Left renal cortex interstitium (tissue), 4 donors: ENCODE results near the gene HSD17B11. TPM values are rescaled to one million over a fixed set of nuclear protein-coding genes. Genes with fewer than 3 reads are reported as not detected.
"Not testable (repeated sequence)": the region's sequence is repeated elsewhere in the genome, so short reads cannot be mapped to it uniquely, and the experiment has no call there.

Experiments
- DNase-seq, 4 donors: peaks; one replicate each; pipeline ENCODE4 v3.0.0-alpha.2; 2013; ENCODE audit warnings: low read depth in 4 of 4, low spot score in 2 of 4, missing footprints in 1 of 4
- polyA plus RNA-seq, 4 donors: library from polyadenylated mRNA; unstranded; fragments of 120-200 nt; gene quantifications; one replicate each; pipeline ENCODE4 v1.2.1, GENCODE V29; 2013; ENCODE audit not compliant: insufficient read length in 4 of 4

HSD17B11 gene
- polyA plus RNA-seq, 4 donors: 55.9 to 67.6 (median 56.7) TPM

DNA sequence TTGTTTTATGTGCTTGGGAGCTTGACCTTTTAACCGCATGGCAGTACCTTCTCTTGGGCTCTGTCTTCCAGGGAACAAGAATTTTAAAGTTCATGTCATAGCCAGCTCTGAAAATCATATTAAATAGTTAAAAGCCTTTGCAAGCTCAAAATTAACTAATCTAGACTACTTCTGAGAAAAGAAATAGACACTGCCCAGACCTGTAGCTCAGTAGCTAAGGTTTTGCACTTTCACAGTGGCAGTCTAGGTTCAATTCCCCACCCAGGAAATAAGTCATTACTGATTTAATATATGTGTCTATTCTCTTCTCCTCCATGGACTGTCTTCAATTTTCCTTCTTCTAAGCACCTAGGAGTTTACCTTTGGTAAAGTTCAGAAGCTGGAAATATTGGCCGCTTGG lies 27.4 kb downstream of the HSD17B11 start:
- DNase-seq: no peak

DNA sequence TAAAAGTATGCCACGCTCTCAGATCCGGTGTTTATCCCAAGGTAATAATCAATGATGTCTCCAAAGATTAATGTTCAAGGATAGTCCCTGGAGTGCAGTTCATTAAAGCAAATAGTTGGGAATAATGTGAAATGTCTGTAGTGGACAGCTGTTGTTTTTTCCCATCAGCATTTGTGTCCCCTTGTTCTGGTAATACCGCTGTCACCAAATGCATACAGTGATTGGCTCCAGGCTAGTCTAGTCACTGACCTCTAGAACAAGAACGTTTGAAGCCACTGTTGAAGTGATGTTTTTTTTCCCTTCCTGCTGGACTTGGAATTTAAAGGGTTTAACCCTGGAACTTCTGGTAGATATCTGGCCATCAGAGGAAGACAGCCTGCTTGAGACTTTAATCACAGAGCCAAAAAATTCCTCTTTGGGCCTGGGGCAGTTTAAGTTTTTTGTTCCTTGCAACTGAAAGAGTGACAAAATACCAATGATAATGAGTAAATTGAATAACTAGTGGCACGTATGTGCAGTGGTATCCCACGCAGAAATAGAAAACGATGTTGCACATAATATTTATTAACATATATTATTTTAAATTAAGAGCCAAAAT lies 30.6 kb downstream of the HSD17B11 start:
- DNase-seq: no peak

DNA sequence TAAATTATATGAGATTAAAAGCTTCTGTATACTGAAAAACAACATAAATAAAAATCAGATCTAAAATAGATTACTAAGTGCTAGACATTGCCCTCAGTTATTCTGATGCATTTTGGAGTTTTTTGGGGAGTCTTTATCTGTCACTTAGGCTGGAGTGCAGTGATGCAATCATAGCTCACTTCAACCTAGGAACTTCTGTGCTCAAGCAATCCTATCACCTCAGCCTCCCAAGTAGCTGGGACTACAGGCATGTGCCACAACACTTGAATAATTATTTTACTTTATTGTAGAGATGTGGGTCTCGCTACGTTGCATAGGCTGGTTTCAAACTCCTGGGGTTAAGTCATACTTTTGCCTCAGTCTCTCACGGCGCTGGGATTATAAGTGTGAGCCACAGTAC lies 31.7 kb downstream of the HSD17B11 start:
- no peak for DNase-seq

DNA sequence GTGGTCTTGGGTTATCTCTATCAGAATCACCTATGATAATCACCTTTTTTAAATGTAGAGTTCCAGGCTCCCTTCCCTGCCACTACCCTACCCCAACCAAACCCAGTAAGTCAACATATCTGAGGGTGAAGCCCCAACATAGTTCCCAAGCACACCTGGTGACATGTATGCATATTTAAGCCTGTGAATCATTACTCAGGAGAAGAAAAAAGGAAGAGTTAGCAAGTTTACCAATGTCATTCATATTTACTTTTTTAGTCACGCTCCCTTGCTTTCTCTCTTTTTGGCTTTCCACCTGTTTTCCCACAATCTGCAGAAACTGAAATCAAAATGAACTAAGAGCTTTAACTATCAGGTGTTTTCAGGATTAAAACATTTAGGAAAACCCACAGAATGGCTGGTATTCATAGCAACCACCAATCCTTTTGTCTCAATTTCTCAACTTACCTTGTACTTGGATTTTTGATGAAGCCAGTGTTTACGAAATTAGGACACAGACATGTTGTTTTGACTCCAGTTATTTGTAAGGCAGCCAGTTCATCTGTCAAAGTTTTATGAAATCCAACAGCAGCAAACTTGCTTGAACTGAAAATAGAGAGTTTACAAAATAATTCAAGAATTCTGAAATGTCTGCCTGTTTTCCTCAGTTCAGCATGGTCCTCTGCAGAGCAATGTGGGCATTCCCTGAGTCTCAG lies 34.0 kb downstream of the HSD17B11 start:
- DNase-seq: no peak

DNA sequence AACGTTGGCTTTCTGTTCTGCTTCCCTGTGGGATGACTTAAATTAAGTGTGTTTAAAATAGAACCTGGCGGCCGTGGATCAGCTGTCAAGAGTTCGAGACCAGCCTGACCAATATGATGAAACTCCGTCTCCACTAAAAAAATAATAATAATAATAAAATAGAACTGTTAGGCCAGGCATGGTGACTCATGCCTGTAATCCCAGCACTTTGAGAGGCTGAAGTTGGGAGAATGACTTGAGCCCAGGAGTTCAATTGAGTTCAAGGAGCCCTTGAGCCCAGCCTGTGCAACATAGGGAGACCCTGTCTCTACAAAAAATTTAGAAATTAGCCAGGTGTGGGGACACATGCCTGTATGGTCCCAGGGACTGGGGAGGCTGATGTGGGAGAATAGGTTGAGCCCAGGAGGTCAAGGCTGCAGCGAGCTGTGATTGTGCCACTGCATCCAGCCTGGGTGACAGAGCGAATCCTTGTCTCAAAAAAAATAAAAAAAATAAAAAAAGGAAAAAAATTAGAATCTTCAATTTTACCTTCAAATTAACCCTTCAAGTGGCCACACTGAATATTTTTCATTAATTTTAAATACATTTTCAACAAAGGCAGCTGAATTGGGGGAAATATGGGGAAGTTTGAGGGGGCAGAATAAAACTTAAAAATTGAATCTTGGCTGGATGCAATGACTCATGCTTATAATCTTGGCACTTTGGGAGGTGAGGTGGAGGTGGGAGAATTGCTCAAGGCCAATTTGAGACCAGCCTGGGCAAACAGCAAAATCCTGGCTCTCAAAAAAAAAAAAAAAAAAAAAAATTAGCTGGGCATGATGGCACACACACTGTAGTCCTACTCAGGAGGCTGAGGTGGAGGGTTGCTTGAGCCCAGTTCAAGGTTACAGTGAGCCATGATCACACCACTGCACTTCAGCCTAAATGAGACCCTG lies 36.6 kb downstream of the HSD17B11 start:
- DNase-seq: no peak

DNA sequence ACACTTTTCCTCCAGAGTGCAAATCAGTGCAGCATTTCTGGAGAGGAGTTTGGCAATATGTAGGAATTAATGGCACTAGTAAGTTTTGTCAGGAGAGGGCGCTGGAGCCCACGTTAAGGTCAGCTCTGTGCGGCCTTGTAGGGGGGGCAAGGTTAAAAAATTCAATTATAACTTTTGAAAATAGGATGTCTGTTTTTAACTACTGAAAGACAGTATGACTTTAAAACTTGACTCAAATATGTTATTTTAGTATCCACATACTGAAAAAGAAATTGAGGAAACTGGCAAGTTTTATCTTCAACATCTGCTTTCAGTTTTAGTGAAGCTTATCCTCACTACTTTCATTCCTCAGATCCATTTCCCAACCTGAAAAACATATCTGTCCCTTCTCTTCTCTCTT lies 37.4 kb downstream of the HSD17B11 start:
- no peak for DNase-seq

DNA sequence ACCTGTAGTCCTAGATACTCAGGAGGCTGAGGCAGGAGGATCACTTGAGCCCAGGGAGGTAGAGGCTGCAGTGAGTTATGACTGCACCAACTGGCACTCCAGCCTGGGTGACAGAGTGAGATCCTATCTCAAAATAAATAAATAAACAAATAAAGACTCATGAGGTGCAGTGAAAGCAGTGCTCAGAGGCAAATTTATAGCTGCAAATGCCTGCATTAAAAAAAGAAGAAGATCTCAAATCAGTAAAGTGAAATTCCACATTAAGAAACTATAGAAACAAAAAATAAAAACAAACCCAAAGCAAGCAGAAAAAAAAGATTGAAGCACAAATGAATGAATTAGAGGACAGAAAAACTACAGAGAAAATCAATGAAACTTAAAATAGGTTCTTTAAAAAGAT lies 45.8 kb downstream of the HSD17B11 start:
- DNase-seq: no peak

DNA sequence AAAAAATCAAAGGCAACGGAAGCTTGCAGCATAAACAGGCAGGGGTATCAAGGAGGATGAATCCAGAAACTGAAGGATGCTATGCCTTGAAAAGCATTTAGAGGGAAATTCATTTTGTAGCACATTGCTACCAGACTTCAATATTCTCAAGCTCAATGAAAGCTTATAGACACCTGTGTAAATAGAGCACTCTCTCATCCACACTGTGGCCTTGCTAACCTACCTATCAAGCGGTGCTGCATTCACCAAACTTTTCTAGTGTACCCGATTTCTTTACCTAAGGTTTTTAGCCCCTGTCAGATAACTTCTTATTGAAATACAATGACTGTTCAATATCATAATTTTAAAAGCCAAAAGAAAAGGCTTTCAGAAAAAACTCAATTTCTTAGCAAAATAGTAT lies 48.1 kb downstream of the HSD17B11 start:
- no peak for DNase-seq

DNA sequence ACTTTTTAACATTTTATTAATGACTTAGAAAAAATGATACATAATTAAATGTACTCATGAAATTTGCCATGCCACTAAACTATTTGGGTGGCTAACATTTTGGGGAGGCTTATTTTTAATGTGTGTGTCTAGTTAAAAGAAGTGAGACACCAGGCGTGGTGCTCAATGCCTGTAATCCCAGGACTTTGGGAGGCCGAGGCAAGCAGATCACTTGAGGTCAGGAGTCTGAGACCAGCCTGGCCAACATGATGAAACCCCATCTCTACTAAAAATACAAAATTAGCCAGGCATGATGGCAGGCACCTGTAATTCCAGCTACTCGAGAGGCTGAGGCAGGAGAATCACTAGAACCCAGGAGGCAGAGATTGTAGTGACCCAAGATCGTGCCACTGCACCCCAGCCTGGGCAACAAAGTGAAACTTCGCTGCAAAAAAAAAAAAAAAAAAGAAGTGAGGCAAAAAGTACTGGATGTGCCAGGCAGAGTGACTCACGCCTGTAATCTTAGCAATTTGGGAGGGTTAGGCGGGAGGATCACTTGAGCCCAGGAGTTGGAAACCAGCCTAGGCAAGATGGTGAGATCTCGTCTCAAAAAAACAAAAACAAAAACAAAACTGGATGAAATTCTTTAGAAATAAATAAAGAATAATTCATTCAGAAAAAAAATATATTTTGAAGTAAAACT lies 48.9 kb downstream of the HSD17B11 start:
- not testable (repeated sequence) for DNase-seq

DNA sequence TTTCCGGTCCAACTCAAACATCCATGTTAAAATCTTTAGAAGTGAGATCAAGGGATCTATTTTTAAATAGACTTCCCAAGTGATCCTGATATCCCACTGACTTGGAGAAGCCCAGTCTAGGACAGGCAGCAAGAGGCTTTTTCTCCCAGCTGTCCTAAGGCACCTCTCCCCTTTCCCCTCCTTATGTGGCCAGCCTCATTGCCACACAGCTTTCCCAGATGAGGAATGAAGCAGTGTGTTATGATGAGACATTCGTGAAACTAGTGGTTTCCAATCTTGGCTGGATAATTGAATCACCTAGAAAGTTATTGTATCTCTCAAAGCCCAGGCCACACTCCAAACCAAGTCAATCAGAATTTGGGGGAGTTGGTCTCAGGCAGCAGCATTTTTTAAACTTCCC lies 51.5 kb downstream of the HSD17B11 start:
- DNase-seq: no peak

DNA sequence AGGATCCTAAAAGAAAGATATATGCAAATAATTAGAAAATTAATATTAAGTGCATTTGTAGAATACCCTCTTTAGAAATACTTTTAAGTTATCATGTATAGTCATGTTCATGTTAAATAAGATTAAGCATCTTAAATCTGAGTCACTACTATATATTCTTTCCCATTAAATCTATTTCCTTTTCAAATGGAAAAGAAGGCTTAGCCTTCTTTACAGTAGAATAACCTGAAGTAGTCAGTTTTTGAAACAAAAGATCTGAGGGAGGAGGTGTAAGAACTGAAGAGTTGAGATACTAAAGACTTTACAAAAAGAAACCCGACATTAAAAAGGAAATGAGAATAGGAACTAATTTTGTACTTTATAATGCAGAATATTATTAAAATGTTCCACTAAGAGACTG lies 53.6 kb downstream of the HSD17B11 start:
- DNase-seq: no peak

DNA sequence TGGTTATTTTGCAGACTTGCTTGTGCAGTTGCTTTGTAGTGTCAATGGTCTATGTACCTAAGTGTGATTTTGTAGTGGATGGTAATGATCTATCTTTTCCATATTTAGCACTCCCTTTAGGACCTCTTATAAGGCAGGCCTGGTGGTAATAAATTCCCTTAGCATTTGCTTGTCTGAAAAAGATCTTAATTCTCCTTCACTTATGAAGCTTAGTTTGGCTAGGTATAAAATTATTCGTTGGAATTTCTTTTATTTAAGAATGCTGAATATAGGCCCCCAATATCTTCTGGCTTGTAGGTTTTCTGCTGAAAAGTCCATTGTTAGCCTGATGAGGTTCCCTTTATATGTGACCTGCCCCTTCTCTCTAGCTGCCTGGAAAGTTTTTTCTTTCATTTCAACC lies 57.7 kb downstream of the HSD17B11 start:
- DNase-seq: no peak

DNA sequence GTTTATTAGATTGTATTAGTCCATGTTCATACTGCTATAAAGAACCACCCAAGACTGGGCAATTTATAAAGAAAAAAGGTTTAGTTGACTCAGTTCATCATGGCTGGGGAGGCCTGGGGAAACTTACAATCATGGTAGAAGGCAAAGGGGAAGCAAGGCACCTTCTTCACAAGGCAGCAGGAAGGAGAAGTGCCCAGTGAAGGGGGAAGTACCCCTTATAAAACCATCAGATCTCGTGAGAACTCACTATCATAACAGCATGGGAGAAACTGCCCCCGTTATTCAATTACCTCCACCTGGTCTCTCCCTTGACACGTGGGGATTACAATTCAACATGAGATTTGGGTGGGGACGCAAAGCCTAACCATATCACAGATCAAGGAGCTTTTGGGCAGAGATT lies 60.2 kb downstream of the HSD17B11 start:
- DNase-seq: no peak

DNA sequence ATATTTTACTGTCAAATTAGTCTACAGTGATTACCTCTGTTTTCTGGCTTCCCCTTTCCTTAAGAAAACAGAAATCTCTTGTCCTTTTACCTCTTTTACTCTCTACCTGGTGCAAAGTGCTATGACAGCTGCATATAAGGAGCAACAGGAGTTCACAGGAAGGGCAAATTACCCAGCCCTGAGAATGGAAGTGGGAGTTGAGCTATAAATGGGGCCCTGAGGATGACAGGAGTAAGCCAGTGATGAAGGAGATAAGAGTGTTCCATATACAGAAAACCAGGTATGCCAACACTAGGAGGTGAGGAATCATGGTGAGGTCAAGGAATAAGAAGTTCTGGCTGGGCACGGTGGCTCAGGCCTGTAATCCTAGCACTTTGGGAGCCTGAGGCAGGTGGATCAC lies 63.9 kb downstream of the HSD17B11 start:
- DNase-seq: no peak

DNA sequence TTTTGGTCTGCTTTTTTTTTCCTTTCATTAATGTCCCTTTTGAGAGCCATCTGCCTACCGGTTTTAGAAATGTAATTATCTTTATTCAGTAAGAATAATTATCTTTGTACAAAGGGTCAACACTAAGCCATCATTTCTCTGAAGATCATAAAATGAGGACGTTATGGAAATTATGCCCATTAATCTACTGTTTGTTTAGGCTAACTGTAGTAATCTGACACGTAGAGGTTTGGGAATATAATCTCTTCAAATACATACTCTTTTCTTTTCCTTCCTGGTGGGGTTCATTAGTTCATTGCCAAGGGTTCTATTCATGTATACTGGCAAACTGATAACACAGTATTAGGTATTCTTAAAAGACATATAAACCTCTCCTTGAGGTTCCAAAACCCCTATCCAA lies 64.5 kb downstream of the HSD17B11 start:
- no peak for DNase-seq

DNA sequence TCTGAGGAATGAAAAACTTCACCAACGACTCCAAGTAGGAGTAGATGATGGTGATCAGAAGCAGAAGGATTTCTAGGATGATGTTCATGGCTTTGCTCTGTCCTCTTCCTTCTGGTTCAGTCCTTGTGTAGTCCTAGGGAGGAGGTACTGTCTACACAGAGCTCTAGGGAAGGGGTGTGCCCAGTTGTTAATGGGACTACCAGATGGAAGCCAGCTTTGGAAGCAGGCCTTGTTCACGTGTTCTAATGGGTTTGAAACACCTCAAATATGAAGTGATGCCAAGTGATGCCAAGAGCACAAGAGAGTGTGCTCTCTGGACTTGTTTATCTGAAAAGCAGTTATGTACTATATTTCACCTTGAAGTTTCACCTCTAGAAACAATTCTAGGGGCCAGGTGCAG lies 68.2 kb downstream of the HSD17B11 start, which contains the start of gene HSD17B13:
Gene HSD17B13, minus strand, starts transcription at position 129 of the 400 bp plus-strand sequence. Its CDS starts 41 bp downstream, at position 88.
- DNase-seq: no peak

DNA sequence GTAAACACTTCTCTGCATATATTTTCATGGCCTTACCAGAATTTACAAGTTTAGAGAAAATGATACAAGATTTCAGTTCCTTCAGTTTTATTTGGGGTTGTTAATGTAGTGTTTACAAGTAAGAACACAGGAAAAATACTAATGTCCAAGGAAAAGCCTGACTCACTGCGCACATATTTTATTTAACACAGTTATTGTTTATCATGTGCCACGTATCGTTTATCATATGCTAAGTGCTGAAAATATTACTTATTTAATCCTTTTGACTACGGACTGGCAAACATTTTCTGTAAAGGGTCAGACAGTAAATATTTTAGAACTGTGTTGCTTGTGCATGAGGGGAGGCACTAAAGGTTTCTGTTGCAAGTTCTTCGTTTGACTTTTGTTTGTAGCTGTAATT lies 69.1 kb downstream of the HSD17B11 start:
- no peak for DNase-seq

DNA sequence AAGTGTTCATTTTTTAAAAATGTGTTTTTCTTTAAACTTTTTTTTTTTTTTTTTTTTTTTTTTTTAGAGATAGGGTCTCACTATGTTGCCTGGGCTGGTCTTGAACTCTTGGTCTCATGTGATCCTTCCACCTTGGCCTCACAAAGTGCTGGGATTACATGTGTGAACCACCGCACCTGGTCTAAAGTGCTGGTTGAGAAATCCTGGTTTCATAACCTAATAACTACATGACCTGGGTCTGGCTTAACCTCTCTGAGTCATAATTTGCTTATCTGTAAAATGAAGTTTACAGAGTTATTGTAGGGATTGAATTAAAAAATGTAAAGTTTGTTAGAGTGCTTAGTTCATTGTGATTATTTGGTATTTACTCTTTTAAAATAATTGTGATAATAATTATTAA lies 73.5 kb downstream of the HSD17B11 start:
- DNase-seq: no peak

DNA sequence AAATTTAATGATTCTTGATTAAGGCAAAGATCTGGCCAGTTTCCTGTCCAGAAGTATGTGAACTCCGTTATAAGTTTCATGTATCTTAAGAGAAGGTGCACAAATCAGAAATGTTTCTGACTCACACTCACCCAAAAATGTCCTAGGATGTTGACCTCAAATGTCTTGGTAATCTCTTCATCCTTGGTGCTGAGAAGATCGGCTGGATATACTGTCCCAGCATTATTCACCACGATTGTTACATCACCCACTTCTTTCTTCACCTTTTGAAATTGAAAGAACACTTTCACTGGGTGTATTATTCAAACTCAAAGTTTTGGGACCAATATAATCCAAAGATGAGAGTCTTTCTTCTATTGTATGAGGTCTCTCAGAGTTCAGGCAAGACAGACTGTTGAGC lies 74.0 kb downstream of the HSD17B11 start:
- DNase-seq: no peak

DNA sequence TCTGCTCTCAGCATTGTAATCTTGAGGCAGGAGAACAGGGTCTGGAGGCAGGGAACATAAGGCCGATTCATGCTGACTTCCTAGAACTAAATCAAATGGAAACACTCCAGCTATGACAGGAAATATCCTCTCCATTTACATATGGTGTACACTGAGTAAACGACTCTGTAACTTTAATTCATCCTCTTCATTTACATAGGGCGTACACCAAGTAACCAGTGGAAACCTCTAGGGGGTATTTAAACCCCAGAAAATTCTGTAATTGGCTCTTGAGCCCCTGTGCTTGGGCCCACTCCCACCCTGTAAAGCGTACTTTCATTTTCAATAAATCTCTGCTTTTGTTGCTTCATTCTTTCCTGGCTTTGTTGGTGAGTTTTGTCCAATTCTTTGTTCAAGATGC lies 76.0 kb downstream of the HSD17B11 start:
- not testable (repeated sequence) for DNase-seq

DNA sequence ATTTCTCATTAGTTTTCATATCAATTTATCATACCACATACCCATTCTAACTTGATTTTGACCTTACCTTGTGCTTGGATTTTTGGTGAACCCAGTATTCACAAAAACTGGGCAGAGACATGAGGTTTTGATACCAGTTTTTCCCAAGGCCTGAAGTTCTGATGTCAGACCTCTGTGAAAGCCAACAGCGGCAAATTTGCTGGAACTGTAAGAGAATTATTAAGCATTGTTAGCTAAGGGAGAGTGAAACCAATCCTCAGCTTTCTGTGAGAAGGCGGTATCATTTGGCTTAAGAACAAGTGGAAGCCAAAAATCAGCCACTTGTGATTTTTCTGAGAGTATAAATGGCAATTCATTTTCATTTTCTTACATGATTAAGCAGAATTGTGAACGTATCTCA lies 77.2 kb downstream of the HSD17B11 start:
- no peak for DNase-seq
